Breast epithelium (tissue), 3 donors: ENCODE results near the gene GLYR1.

ENCODE experiments used
- POLR2A ChIP-seq: fragments of 450-650 bp; IDR thresholded peaks from one replicate; pipeline ENCODE4 v1.6.1; 2016; ENCODE audit warnings: antibody characterized with exemption, mild to moderate bottlenecking, moderate library complexity
- POLR2AphosphoS5 ChIP-seq, 3 donors: sonication (generic); formaldehyde crosslinking; IDR thresholded peaks; one replicate each; pipeline ENCODE4 v1.6.1; 2017; ENCODE audit warnings: antibody characterized with exemption in 3 of 3
- TF ChIP-seq, protein P1 (sequence below), 3 donors: fragments of 450-650 bp; IDR thresholded peaks; one replicate each; pipeline ENCODE4 v1.5.1; 2016 to 2017; ENCODE audit warnings: antibody characterized with exemption in 3 of 3, mild to moderate bottlenecking in 3 of 3, moderate library complexity in 3 of 3

DNA sequence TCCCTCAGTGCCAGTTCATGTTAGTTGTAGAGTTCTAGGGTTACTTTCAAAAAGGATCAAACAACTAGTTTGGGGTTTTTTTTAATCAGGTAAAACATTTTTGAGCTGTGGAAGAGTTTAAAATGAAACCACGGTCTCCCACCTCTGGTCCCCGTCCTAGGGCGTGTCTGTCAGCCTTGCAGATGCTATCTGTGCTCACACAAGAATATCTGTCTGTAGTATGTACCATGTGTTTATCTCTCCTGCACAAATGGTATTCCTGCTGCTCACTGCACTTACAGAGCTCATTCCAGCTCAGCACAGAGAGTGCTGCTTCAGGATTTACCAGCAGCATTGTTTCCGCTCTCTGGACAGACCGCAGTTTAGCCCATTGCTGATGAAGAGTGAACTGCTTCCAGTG lies 39.1 kb upstream of the GLYR1 start:
- TF ChIP-seq, protein P1, sequence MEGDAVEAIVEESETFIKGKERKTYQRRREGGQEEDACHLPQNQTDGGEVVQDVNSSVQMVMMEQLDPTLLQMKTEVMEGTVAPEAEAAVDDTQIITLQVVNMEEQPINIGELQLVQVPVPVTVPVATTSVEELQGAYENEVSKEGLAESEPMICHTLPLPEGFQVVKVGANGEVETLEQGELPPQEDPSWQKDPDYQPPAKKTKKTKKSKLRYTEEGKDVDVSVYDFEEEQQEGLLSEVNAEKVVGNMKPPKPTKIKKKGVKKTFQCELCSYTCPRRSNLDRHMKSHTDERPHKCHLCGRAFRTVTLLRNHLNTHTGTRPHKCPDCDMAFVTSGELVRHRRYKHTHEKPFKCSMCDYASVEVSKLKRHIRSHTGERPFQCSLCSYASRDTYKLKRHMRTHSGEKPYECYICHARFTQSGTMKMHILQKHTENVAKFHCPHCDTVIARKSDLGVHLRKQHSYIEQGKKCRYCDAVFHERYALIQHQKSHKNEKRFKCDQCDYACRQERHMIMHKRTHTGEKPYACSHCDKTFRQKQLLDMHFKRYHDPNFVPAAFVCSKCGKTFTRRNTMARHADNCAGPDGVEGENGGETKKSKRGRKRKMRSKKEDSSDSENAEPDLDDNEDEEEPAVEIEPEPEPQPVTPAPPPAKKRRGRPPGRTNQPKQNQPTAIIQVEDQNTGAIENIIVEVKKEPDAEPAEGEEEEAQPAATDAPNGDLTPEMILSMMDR (IDR thresholded peaks at IDR 0.05), result no peak
- TF ChIP-seq POLR2AphosphoS5 (IDR thresholded peaks at IDR 0.05) (no peak), POLR2A (no peak)
